Neural cell (in vitro differentiated cells): Measurements from ENCODE around the gene RGL1. TPM values are rescaled to one million over a fixed set of nuclear protein-coding genes. Genes with fewer than 3 reads are reported as not detected.

Experiments used
- H2AFZ ChIP-seq: fragments of 200-600, 300-800 bp; sonication (generic), shearing (Covaris generic); 2 replicates; pipeline ENCODE4 v1.6.0; 2014; ENCODE audit warnings: low read depth, mild to moderate bottlenecking, antibody characterized with exemption, low read length, moderate library complexity
- H3F3A ChIP-seq: fragments of 200-600 bp; shearing (Covaris generic); 2 replicates; pipeline ENCODE4 v1.6.1; 2016; ENCODE audit warnings: mild to moderate bottlenecking, moderate library complexity, mixed read lengths, antibody characterized with exemption, low read length; ENCODE audit not compliant: insufficient read depth, poor library complexity, severe bottlenecking
- H3K27ac ChIP-seq: fragments of 200-600, 300-800 bp; sonication (generic), shearing (Covaris generic); 2 replicates; pipeline ENCODE4 v1.5.1; 2014; ENCODE audit warnings: mild to moderate bottlenecking, low read length, moderate library complexity
- H3K27me3 ChIP-seq: fragments of 300-800, 200-600 bp; sonication (generic), shearing (Covaris generic); 2 replicates; pipeline ENCODE4 v1.6.0; 2014; ENCODE audit warnings: mild to moderate bottlenecking, low read depth, low read length, moderate library complexity; ENCODE audit not compliant: insufficient read depth
- H3K36me3 ChIP-seq: fragments of 300-800, 200-600 bp; sonication (generic), shearing (Covaris generic); 2 replicates; pipeline ENCODE4 v1.5.1; 2014; ENCODE audit warnings: mild to moderate bottlenecking, antibody characterized with exemption, low read length, moderate library complexity; ENCODE audit not compliant: insufficient read depth
- H3K4me2 ChIP-seq: fragments of 300-800, 200-600 bp; sonication (generic), shearing (Covaris generic); 2 replicates; pipeline ENCODE4 v1.6.0; 2014; ENCODE audit warnings: mild to moderate bottlenecking, low read length
- H3K4me3 ChIP-seq: fragments of 300-800, 200-600 bp; sonication (generic), shearing (Covaris generic); 2 replicates; pipeline ENCODE4 v1.5.1; 2014; ENCODE audit warnings: mild to moderate bottlenecking, low read length, moderate library complexity
- H3K79me2 ChIP-seq: fragments of 200-600 bp; shearing (Covaris generic); replicated peaks from 2 replicates; pipeline ENCODE4 v1.6.0; 2014; ENCODE audit warnings: mild to moderate bottlenecking, low read length, moderate library complexity; ENCODE audit not compliant: insufficient read depth
- H3K9ac ChIP-seq: fragments of 300-800, 200-600 bp; sonication (generic), shearing (Covaris generic); 2 replicates; pipeline ENCODE4 v1.6.1; 2016; ENCODE audit warnings: mild to moderate bottlenecking, low read length, mixed read lengths
- H3K9me2 ChIP-seq: fragments of 200-600 bp; shearing (Covaris generic); 2 replicates; pipeline ENCODE4 v1.6.1; 2016; ENCODE audit warnings: mild to moderate bottlenecking, low read length, mixed read lengths; ENCODE audit not compliant: insufficient read depth
- H3K9me3 ChIP-seq: fragments of 200-600, 300-800 bp; sonication (generic), shearing (Covaris generic); 2 replicates; pipeline ENCODE4 v1.6.1; 2016; ENCODE audit warnings: mild to moderate bottlenecking, mixed run types, low read length, moderate library complexity, mixed read lengths
- H4K20me1 ChIP-seq: fragments of 200-600 bp; shearing (Covaris generic); 2 replicates; pipeline ENCODE4 v1.6.1; 2016; ENCODE audit warnings: mild to moderate bottlenecking, mixed run types; ENCODE audit not compliant: insufficient read depth
- CTCF ChIP-seq: fragments of 450-650 bp; IDR thresholded peaks from 2 replicates; pipeline ENCODE4 v1.5.1; 2014; ENCODE audit warnings: antibody characterized with exemption, mild to moderate bottlenecking, moderate library complexity; ENCODE audit not compliant: poor library complexity, severe bottlenecking
- EP300 ChIP-seq: fragments of 450-650 bp; conservative IDR thresholded peaks from 2 replicates; pipeline ENCODE4 v1.6.1; 2014; ENCODE audit warnings: antibody characterized with exemption, mild to moderate bottlenecking, moderate library complexity; ENCODE audit not compliant: poor library complexity, severe bottlenecking
- EZH2 ChIP-seq: fragments of 200-600, 300-800 bp; shearing (Covaris generic), sonication (generic); IDR thresholded peaks from 2 replicates; pipeline ENCODE4 v1.6.1; 2014; ENCODE audit warnings: antibody characterized with exemption, low read length, borderline replicate concordance, mild to moderate bottlenecking; ENCODE audit not compliant: insufficient read depth, poor library complexity, severe bottlenecking
- MXI1 ChIP-seq: fragments of 450-650 bp; conservative IDR thresholded peaks from 2 replicates; pipeline ENCODE4 v1.6.1; 2014; ENCODE audit warnings: antibody characterized with exemption, mild to moderate bottlenecking; ENCODE audit not compliant: poor library complexity, severe bottlenecking
- POLR2AphosphoS5 ChIP-seq: IDR thresholded peaks from 2 replicates; pipeline ENCODE4 v1.6.1; 2012
- RAD21 ChIP-seq: fragments of 450-650 bp; conservative IDR thresholded peaks from 2 replicates; pipeline ENCODE4 v1.6.1; 2014; ENCODE audit warnings: antibody characterized with exemption, mild to moderate bottlenecking, moderate library complexity
- SMC3 ChIP-seq: fragments of 450-650 bp; conservative IDR thresholded peaks from 2 replicates; pipeline ENCODE4 v1.6.1; 2014; ENCODE audit warnings: antibody characterized with exemption, mild to moderate bottlenecking, moderate library complexity; ENCODE audit not compliant: poor library complexity
- TAF1 ChIP-seq: IDR thresholded peaks from 2 replicates; pipeline ENCODE4 v1.6.1; 2012; ENCODE audit warnings: low read depth
- polyA plus RNA-seq: library from polyadenylated mRNA; depleted of rRNA; stranded (reverse); fragments of >200 nt; gene quantifications from 2 replicates; pipeline ENCODE4 v1.2.3, GENCODE V29; 2014
- TF ChIP-seq, protein P1 (sequence below): IDR thresholded peaks from 2 replicates; pipeline ENCODE4 v1.6.1; 2012; ENCODE audit warnings: borderline replicate concordance

The RGL1 gene
- polyA plus RNA-seq, 1 donor from 2014 or later = 14.7 TPM

GRCh38 chr1:183933528-183934179 lies 128.7 kb downstream of the RGL1 start:
- Histone ChIP-seq H4K20me1 (no peaks in the 10 kb centered on the region), H3K36me3 (no peaks in the 10 kb centered on the region), H3K27me3 (no peaks in the 10 kb centered on the region), H2AFZ (no peak overlapping the region), H3K9me2 (no peaks in the 10 kb centered on the region), H3K79me2 (no peaks in the 10 kb centered on the region), H3K4me2 (no peak overlapping the region), H3K27ac (no peak overlapping the region), H3K9me3 (no peaks in the 10 kb centered on the region), H3K4me3 (no peak overlapping the region), H3K9ac (no peak overlapping the region), H3F3A (no peaks in the 10 kb centered on the region)
- TF ChIP-seq MXI1 = no peak
- no peak for TF ChIP-seq TAF1
- TF ChIP-seq, protein P1, sequence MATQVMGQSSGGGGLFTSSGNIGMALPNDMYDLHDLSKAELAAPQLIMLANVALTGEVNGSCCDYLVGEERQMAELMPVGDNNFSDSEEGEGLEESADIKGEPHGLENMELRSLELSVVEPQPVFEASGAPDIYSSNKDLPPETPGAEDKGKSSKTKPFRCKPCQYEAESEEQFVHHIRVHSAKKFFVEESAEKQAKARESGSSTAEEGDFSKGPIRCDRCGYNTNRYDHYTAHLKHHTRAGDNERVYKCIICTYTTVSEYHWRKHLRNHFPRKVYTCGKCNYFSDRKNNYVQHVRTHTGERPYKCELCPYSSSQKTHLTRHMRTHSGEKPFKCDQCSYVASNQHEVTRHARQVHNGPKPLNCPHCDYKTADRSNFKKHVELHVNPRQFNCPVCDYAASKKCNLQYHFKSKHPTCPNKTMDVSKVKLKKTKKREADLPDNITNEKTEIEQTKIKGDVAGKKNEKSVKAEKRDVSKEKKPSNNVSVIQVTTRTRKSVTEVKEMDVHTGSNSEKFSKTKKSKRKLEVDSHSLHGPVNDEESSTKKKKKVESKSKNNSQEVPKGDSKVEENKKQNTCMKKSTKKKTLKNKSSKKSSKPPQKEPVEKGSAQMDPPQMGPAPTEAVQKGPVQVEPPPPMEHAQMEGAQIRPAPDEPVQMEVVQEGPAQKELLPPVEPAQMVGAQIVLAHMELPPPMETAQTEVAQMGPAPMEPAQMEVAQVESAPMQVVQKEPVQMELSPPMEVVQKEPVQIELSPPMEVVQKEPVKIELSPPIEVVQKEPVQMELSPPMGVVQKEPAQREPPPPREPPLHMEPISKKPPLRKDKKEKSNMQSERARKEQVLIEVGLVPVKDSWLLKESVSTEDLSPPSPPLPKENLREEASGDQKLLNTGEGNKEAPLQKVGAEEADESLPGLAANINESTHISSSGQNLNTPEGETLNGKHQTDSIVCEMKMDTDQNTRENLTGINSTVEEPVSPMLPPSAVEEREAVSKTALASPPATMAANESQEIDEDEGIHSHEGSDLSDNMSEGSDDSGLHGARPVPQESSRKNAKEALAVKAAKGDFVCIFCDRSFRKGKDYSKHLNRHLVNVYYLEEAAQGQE = no peak
- no peak for TF ChIP-seq RAD21
- TF ChIP-seq CTCF = no peak
- no peak for TF ChIP-seq SMC3
- TF ChIP-seq EP300 = no peak
- TF ChIP-seq EZH2 = no peak
- no peak for TF ChIP-seq POLR2AphosphoS5

DNA sequence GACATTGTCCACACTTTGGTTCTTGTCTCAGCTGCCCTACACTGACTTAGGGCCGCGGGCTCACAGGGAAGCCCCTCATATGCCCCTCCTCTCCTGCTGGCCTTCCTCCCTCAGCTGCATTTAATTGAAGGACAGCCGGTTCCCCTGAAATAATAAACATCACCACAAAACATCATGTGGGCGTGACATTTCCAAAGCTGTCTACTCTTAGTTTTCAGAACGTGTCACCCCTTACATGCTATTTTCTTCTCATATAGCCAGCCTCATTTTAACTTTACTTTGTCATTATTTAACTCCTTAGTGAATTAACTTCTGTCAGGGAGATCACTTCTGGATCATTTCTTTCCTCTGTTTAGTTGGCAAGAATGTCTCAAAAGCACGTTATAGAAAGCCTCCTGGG lies 129.4 kb downstream of the RGL1 start:
- Histone ChIP-seq H3K9me2 (no peaks in the 10 kb centered on the region), H3K27ac (no peak overlapping the region), H3K4me2 (no peak overlapping the region), H3K36me3 (no peaks in the 10 kb centered on the region), H2AFZ (no peak overlapping the region), H3F3A (no peaks in the 10 kb centered on the region), H4K20me1 (no peaks in the 10 kb centered on the region), H3K9ac (no peak overlapping the region), H3K9me3 (no peaks in the 10 kb centered on the region), H3K79me2 (no peaks in the 10 kb centered on the region), H3K4me3 (no peak overlapping the region), H3K27me3 (no peaks in the 10 kb centered on the region)
- TF ChIP-seq CTCF = no peak
- TF ChIP-seq MXI1 = no peak
- no peak for TF ChIP-seq TAF1
- TF ChIP-seq, protein P1 = no peak
- TF ChIP-seq SMC3 = no peak
- TF ChIP-seq EZH2 = no peak
- no peak for TF ChIP-seq POLR2AphosphoS5
- TF ChIP-seq EP300 = no peak
- no peak for TF ChIP-seq RAD21
